Motor neuron (in vitro differentiated cells): ENCODE data around the gene MAPK11. TPM values are rescaled to one million over a fixed set of nuclear protein-coding genes. Genes with fewer than 3 reads are reported as not detected.

Experiments
- ATAC-seq, 8 experiments: fragments of 200-7000 bp; cut with Tn5 transposase; replicated peaks in 6 of 8; 2 replicates each; pipeline ENCODE4 v1.8.0; 2021; ENCODE audit warnings: mild to moderate bottlenecking in 8 of 8, moderate library complexity in 8 of 8
- H3K27ac ChIP-seq, 2 donors: fragments of 250-450 bp; sonication (Bioruptor Pico); 2 replicates each; pipeline ENCODE4 v1.9.0; 2021; ENCODE audit warnings: antibody characterized with exemption in 2 of 2, mild to moderate bottlenecking in 2 of 2, moderate library complexity in 1 of 2
- H3K4me1 ChIP-seq, 2 donors: fragments of 250-450 bp; sonication (Bioruptor Pico); replicated peaks in 1 of 2; 2 replicates each; pipeline ENCODE4 v1.6.1; 2021; ENCODE audit warnings: antibody characterized with exemption in 2 of 2, mild to moderate bottlenecking in 2 of 2, moderate library complexity in 1 of 2
- H3K4me3 ChIP-seq, 5 donors: fragments of 250-450 bp; sonication (Bioruptor Pico); 2 replicates each; pipeline ENCODE4 v1.9.0; 2021; ENCODE audit warnings: antibody characterized with exemption in 5 of 5, mild to moderate bottlenecking in 5 of 5, moderate library complexity in 4 of 5
- WGBS, 10 experiments: fragments of 450-650 bp; shearing (Covaris generic); methylation state at CpG; one replicate each; pipeline ENCODE4 v1.0.0; 2022; 5-methylcytosine and 5-hydroxymethylcytosine counted together
- in situ Hi-C, 9 experiments: fragments of 400-800 bp; cut with MboI; loops; one replicate each; pipeline ENCODE4 v1.15.0; 2021; ENCODE audit warnings: low sequenced_read_pairs in 9 of 9, low pct_unique_long_range_greater_than_20kb in 2 of 9; ENCODE audit not compliant: unreplicated experiment in 9 of 9
- total RNA-seq, 8 experiments: library from RNA; unstranded; fragments of 300-600 nt; gene quantifications; 2 replicates each; pipeline versions ENCODE4 v1.2.3 to v1.2.4, GENCODE V29; 2022

Gene MAPK11
- total RNA-seq, 8 experiments from 2014 or later, result 2.6 to 26.7 (median 15.9) TPM

DNA sequence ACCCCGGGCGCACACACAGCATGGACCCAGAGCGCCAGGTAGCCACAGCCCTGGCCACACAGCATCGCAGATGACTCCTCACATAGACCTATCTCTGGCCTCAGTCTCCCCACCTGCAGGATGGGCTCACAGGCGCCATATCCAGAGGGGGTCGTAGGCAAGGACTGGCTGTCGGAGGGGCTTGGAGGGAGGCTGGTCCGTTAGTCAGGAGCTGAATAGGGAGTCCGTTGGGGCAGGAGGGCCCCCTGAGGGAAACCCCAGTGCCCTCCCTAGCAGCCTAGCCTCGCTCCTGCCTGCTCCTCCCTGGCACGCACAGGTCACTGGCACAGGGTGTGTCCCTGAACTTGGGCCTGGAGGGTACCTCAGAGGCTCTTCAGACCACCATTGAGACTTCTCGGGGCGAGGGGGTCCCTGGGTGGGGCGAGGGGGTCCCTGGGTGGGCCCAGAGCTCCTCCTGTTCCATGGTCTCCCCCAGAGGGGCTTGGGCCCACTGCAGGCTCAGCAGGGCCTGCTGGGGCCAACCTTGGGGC, 35.3 kb upstream of the MAPK11 start:
- 68 to 95% methylated on average over 3 of the region's 14 CpGs; no CpG with 5 or more reads in 8 of the 10 experiments for WGBS, 10 experiments

DNA sequence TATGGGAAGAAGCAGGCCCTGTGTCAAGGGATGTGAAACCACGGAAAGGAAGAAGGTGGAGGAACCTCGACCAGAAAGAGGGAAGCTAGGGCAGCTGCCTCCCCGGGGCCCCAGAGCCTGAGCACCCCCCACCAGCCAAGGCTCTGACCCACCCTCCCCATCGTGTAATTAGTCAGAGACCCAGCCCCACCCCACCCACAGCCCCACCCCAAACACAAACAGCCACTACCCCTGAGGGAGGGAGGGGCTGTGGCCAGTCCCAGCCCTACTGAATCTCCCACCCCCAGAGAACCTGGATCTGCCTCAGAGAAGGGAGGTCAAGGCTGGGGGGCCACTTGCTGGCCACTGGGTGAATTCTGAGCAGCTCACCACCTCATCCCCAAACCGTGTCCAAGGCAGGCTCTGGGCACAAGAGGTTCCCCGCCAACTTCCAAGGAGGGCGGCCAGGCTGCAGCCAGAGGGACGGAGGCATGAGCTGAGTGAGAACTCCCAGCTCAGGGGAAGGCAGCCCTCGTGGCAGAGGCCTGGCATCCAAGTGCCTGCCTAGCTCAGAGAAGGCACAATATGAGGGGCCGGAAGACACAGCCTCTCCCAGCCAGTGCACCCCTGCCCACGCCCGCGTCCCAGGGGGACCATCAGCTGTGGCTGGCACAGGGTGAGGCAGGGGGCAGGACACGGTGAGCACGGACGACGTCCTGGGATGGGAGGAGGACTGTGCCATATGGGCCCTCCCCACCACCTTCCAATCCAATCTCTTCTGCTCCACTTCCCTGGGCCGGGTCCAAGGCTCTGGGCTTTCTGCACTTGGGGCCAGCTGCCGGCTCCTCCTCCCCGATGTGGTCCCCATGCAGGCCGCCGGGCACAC, 34.6 kb upstream of the MAPK11 start:
- H3K27ac ChIP-seq, result no peak overlapping the region
- H3K4me1 ChIP-seq, result peaks cover 76 to 77% of the 10 kb centered on the region in 2 donors
- in situ Hi-C loops, result no loop called here
- 23 to 90% (median 90%) methylated on average over 2 to 15 of the region's 22 CpGs; no CpG with 5 or more reads in 7 of the 10 experiments for WGBS, 10 experiments
- ATAC-seq, result peak in 3 of 8 experiments; percentile 0 to 3 (median 3)
- H3K4me3 ChIP-seq, result peak overlapping the region in 2 of 5 donors; percentile 74 to 82

More for the DNA sequence above, 35.3 kb upstream of the MAPK11 start:
- Histone ChIP-seq H3K27ac (peak overlapping the region; percentile 89 to 90), H3K4me1 (peaks cover 72% of the 10 kb centered on the region in 2 donors), H3K4me3 (peak overlapping the region; percentile 54 to 88 (median 80))
- in situ Hi-C loops, result no loop called here
- peak in 2 of 8 experiments; percentile 1 to 2 for ATAC-seq

DNA sequence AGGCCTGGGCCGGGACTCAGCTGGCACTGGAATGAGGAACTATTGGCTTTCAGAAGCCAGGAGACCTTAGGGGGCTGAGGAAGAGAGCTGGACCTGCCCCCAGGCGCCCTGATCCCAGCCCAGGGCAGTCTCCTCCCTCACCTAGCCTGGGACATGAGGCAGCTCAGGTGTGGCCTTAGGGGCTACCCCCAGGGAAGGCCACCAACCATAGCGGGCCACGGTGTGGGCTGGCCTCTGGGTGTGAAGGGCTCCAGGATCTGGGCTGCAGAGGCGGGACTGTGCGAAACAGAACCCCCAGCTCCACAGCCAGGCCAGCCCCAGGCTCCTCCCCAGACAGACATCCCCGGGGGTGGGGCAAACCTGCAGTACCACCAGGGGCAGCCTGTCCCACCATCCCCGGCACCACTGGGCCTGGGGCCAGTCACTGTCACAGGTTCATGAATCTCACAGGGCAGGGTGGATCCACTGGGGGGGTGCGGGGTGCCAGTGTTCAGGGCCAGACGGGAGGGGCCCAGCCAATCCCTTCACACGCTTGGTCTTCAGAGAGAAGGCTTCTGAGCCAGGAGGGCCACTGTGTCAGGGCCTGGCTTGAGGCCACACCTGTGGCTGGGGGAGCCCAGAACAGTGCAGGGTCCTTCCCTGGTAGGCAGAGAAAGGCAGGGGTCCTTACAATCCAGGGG, 33.8 kb upstream of the MAPK11 start:
- peak in 2 of 8 experiments; percentile 1 to 10 for ATAC-seq
- Histone ChIP-seq H3K4me3 (no peak overlapping the region), H3K27ac (no peak overlapping the region), H3K4me1 (peaks cover 76 to 77% of the 10 kb centered on the region in 2 donors)
- in situ Hi-C loops, result no loop called here
- WGBS, 10 experiments, result 0 to 40% methylated on average over 1 of the region's 11 CpGs; no CpG with 5 or more reads in 8 of the 10 experiments

DNA sequence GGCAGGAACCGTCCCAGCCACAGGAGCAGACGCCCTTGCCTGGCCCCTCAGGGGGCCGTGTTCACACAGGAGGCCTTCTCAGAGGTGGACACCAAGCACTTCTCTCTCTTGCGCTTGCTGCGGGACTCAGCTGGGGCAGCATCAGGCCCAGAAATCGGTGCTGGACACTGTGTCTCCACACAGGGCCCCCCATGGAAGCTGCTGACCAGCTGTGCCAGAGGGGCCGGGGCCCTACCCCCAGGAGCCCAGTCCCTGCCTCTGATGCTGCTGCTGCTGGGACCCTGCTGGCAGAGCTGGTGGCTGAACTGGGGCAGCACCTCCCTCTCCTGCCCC, 33.3 kb upstream of the MAPK11 start:
- WGBS, 10 experiments, result 56 to 92% (median 90%) methylated on average over 2 to 5 of the region's 7 CpGs; no CpG with 5 or more reads in 7 of the 10 experiments
- no peak for ATAC-seq
- Histone ChIP-seq H3K27ac (no peak overlapping the region), H3K4me3 (no peak overlapping the region), H3K4me1 (peaks cover 75 to 76% of the 10 kb centered on the region in 2 donors)
- in situ Hi-C loops, result no loop called here

DNA sequence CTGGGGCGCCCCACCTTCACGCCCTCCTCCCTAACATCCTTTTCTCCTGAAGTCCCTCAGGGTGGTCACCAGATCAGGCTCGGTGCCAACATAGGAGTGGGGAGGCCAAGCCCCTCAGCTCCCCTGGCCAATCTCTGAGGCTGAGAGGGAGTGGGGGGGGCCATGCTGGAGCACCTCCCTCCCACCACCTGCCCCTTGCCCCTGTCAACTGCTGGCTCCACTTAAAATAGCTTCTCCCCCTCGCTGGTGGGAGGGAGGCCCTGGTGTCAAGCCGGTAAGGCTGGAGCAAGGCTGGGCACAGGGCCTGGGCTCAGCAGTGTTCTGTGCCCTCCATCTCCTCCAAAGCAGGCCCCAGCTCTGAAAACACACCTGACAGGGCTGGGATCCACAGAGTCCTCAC, 32.4 kb upstream of the MAPK11 start:
- H3K4me1 ChIP-seq, result peaks cover 67 to 69% of the 10 kb centered on the region in 2 donors
- H3K4me3 ChIP-seq, result no peak overlapping the region
- ATAC-seq, result no peak
- in situ Hi-C loops, result no loop called here
- no peak overlapping the region for H3K27ac ChIP-seq
- 60% methylated on average over 1 of the region's 5 CpGs; no CpG with 5 or more reads in 9 of the 10 experiments for WGBS, 10 experiments

DNA sequence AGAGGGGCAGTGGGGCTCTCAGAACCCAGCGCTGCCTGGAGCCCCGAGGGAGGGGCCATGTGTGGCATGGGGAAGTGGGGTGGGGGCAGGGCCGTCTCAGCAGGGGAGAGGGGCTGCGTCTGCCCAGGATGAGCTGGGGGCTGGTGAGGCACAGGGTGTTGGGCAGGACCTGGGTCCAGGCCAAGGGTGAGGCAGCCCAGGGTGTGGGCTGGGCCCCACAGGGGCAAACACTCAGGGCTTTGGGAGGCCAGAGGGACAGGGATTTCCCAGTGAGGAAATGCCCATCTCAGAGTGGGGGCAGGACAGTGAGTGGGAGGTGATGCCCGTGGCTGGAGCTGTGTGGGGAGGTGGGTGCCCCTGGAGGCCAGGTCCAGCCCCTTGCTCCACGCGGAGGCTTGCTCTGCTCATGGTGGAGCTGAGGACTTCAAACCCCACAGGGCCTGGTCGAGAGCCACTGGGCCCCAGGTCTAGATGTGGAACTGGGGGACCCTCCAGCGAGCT, 31.9 kb upstream of the MAPK11 start:
- H3K27ac ChIP-seq, result no peak overlapping the region
- no peak overlapping the region for H3K4me3 ChIP-seq
- 0% methylated on average over 1 of the region's 9 CpGs; no CpG with 5 or more reads in 9 of the 10 experiments for WGBS, 10 experiments
- H3K4me1 ChIP-seq, result peaks cover 67 to 69% of the 10 kb centered on the region in 2 donors
- ATAC-seq, result peak in 3 of 8 experiments; percentile 2 to 3 (median 3)
- in situ Hi-C loops, result no loop called here

DNA sequence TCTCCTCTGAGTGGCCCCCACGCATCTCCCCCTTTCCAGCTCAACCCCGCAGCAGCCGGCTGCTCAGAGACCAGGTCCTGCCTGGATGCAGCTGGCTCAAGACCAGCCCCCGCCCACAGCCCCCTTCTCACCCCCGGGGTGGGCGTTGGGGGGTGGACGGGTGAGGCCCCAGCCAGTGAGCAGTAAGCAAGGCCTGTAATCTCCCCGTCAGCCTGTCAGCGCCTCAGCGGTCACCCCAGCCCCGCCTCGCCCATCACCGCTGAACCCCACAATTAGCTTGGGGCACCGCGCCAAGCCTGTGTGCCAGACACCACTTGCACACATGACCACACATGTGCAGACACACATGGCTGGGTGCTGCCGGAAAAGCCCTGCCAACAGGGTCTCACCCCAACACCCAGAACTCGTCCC, 31.4 kb upstream of the MAPK11 start:
- peak in 5 of 8 experiments; percentile 12 to 39 (median 16) for ATAC-seq
- H3K4me1 ChIP-seq, result peaks cover 67 to 69% of the 10 kb centered on the region in 2 donors
- peak overlapping the region in 1 of 2 donors; percentile 24 for H3K27ac ChIP-seq
- WGBS, 10 experiments, result 90 to 100% methylated on average over 2 of the region's 17 CpGs; no CpG with 5 or more reads in 8 of the 10 experiments
- H3K4me3 ChIP-seq, result no peak overlapping the region
- in situ Hi-C loops, result no loop called here

DNA sequence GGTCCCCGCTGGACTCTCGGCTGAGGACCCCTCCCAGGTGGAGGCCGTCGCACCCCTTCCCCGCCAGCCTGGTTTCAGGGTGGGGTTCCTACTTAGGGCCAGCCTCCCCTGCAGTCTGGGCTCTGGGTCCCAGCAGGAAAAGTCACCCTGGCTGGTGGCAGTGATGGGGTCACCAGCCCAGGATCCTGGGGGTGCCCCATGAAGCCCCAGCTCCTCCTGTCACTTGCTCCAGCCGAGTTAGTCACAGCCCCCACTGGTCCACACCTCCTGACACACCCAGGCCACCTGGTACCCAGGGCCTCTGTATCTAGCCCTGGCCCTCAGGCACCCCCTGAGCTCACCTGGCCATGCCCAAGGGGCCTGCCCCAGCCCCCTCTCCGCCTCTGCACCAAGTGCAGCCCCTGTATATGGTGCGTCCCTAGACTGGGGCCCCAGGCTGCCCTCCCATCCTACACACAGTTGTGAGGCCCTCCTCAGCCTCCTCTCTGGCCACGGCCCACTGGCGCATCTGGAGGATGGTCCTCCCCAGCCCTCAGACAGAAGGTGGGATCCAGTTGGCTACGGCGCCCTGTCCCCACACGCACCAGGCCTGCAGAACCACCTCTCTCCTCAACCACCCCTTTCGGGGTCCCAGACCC, 30.6 kb upstream of the MAPK11 start:
- peaks cover 66 to 69% of the 10 kb centered on the region in 2 donors for H3K4me1 ChIP-seq
- peak in 3 of 8 experiments; percentile 0 to 6 (median 0) for ATAC-seq
- H3K27ac ChIP-seq, result peak overlapping the region in 1 of 2 donors; percentile 26
- peak overlapping the region in 2 of 5 donors; percentile 7 to 24 for H3K4me3 ChIP-seq
- WGBS, 10 experiments, result 100% methylated on average over 1 of the region's 14 CpGs; no CpG with 5 or more reads in 9 of the 10 experiments
- in situ Hi-C loops, result no loop called here

DNA sequence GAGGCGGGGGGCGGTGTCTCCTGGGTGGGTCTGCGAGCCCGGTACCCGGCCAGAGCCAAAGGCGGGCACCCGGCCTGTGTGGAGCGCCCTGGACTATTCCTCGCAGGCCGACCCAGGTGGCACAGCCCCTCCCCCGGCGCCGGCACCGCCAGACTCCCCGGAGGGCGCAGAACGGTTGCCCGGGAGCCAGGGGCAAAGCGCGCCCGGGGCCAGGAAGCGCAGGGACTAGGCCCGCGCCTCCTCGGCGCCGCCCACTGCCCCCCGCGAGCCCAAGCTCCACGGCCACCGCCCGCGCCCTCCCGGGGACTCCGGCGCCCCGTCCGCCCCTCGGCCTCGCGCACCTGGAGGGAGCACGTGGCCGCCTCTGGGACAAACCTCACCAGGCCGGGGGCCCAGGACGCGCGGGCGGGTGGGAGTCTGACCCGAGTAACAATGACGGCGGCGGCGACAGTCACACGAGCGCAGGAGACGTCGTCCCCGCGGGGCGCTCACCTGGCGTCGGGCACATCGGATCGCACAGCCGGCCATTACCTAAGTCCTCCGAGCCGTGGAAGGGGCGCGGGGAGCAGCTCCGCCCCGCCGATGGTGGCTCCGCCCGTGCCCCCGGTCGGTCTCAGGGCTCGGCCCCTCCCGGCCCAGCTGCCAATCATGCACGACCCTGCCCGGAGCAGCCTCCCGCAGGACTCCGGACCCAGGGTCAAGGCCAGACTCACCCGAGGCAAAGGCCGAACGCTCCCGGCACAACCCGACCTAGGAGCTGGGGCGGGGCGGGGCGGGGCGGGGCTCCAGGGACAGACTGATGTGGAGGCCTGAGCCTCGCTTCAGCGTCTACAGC, 29.8 kb upstream of the MAPK11 start:
- Histone ChIP-seq H3K4me1 (peaks cover 59 to 61% of the 10 kb centered on the region in 2 donors), H3K27ac (peak overlapping the region in 1 of 2 donors; percentile 26), H3K4me3 (peak overlapping the region; percentile 3 to 27 (median 24))
- peak in 7 of 8 experiments; percentile 6 to 38 (median 22) for ATAC-seq
- in situ Hi-C loops, result no loop called here
- 0 to 20% methylated on average over 1 of the region's 93 CpGs; no CpG with 5 or more reads in 8 of the 10 experiments for WGBS, 10 experiments

DNA sequence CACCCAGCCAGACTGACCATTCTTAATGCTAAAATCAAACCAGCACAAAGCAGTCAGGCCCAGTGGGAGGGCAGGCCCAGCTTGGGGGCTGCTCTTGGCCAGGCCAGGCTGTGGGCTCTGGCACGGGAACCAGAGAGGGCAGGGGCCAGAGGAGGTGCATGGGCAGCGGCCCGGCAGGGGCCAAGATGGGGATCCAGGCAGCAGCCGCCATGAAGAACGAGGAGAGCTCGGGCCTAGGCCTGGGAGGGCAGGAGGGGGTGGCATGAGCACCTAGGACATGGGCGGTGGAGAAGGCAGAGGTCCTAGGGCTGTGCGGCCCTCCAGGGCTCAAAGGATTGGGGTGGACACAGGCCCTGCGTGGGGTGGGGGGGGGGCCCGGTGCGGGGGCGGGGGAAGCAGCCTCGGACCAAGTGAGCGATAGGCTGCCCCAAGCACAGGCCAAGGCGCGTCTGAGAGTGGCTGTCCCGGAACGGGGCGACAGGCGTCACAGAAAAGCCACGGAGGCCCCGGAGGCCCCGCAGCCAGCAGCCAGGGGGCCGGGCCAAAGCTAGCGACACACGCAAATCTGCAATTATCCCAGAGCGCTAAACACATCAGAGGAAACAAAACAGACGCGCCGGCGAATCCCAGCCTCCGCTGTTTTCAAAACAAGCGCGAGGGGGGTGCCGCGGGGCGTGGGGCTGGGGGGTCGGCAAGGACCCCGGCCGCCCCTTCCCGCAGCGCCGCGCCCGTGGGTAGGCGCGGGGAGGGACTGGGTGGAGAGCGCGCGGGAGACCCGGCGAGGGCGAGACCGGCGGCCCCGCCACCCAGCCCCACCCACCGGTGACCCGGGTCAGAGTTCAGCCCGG, 29.0 kb upstream of the MAPK11 start:
- peak overlapping the region; percentile 3 to 27 (median 24) for H3K4me3 ChIP-seq
- in situ Hi-C loops, result no loop called here
- peaks cover 51 to 55% of the 10 kb centered on the region in 2 donors for H3K4me1 ChIP-seq
- ATAC-seq, result peak in 7 of 8 experiments; percentile 2 to 38 (median 29)
- WGBS, 10 experiments, result 100% methylated on average over 1 of the region's 59 CpGs; no CpG with 5 or more reads in 9 of the 10 experiments
- H3K27ac ChIP-seq, result peak overlapping the region in 1 of 2 donors; percentile 42

DNA sequence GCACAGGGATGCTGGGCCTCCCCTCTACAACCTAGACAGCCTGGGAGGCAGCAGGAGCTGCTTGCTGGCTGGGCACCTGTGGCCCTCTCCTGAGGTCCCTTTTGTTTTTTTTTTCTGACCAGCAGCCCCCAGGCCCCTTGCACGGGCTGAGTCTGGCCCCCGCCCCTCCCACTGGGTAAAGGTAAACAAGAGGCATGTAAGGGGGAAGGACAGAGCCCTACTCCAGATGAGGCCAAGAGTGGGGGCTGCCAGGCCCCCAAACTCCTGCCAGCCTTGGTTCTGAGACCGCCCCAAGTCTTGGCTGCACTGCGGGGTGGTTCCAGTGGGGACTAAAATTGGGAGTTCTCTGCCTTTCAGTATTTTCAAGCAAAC, 28.1 kb upstream of the MAPK11 start:
- no peak for ATAC-seq
- Histone ChIP-seq H3K4me1 (peaks cover 42 to 49% of the 10 kb centered on the region in 2 donors), H3K27ac (no peak overlapping the region), H3K4me3 (no peak overlapping the region)
- no CpG with 5 or more reads among the region's 4 CpGs for WGBS, 10 experiments
- in situ Hi-C loops, result no loop called here
